Naive thymus-derived CD8-positive, alpha-beta T cell (primary cell): Measurements from ENCODE around the gene PRKCH. TPM values are rescaled to one million over a fixed set of nuclear protein-coding genes. Genes with fewer than 3 reads are reported as not detected.
A peak's percentile ranks its signal among the peaks of the same experiment; 100 is the strongest.

ENCODE experiments used
- ATAC-seq, 2 donors: fragments of 150-1000 bp; cut with Tn5 transposase in 1 of 2; sonication (Bioruptor Pico), chemical (Tn5 transposase) in 1 of 2; 1 replicate in 1 of 2; 2 replicates in 1 of 2; pipeline ENCODE4 v1.10.0; 2021; ENCODE audit warnings: mild to moderate bottlenecking in 2 of 2, moderate library complexity in 2 of 2
- POLR2A ChIA-PET: fragments of 350-600 bp; sonication (Branson Sonifier 250); formaldehyde crosslinking; loops from one replicate; lab custom pipeline; 2021; ENCODE audit warnings: antibody characterized with exemption; lab: Charles Lee
- DNase-seq, 10 donors: peaks; one replicate each; pipeline versions ENCODE4 v3.0.0 to v3.0.0-alpha.2; 2020 to 2022
- H3K27ac Mint-ChIP-seq, 10 donors: one replicate each; pipeline ENCODE4 v1.8.0; 2020 to 2022; ENCODE audit warnings: mild to moderate bottlenecking in 10 of 10, mixed read lengths in 10 of 10, moderate library complexity in 4 of 10, inconsistent platforms in 1 of 10
- H3K27me3 Mint-ChIP-seq, 5 donors: one replicate each; pipeline ENCODE4 v1.8.0; 2021 to 2022; ENCODE audit warnings: mixed read lengths in 5 of 5
- H3K36me3 Mint-ChIP-seq, 3 donors: one replicate each; pipeline ENCODE4 v1.8.0; 2020 to 2022; ENCODE audit warnings: mixed read lengths in 3 of 3, mild to moderate bottlenecking in 2 of 3, inconsistent platforms in 1 of 3
- H3K4me1 Mint-ChIP-seq, 4 donors: one replicate each; pipeline ENCODE4 v1.8.0; 2021 to 2022; ENCODE audit warnings: mixed read lengths in 4 of 4
- H3K4me3 Mint-ChIP-seq, 10 donors: one replicate each; pipeline ENCODE4 v1.8.0; 2020 to 2022; ENCODE audit warnings: mild to moderate bottlenecking in 10 of 10, mixed read lengths in 10 of 10, moderate library complexity in 6 of 10, inconsistent platforms in 1 of 10
- H3K9me3 Mint-ChIP-seq, 9 donors: one replicate each; pipeline ENCODE4 v1.8.0; 2020 to 2022; ENCODE audit warnings: mixed read lengths in 9 of 9, mild to moderate bottlenecking in 3 of 9, inconsistent platforms in 1 of 9, moderate library complexity in 1 of 9
- polyA plus RNA-seq, 3 donors: library from polyadenylated mRNA; unstranded; fragments of 300-500 nt; fragmentation: Illumina TruSeq; gene quantifications; one replicate each; pipeline ENCODE4 v1.2.3, GENCODE V29; 2021
- total RNA-seq, 8 experiments: library from RNA in 2 of 8; stranded (reverse) in 2 of 8; gene quantifications; one replicate each; pipeline ENCODE4 v1.2.3 and lab custom pipeline; 2021 to 2026

Gene PRKCH
- total and polyA plus RNA-seq, 5 experiments from 2014 or later: 184 to 306 (median 264) TPM

DNA sequence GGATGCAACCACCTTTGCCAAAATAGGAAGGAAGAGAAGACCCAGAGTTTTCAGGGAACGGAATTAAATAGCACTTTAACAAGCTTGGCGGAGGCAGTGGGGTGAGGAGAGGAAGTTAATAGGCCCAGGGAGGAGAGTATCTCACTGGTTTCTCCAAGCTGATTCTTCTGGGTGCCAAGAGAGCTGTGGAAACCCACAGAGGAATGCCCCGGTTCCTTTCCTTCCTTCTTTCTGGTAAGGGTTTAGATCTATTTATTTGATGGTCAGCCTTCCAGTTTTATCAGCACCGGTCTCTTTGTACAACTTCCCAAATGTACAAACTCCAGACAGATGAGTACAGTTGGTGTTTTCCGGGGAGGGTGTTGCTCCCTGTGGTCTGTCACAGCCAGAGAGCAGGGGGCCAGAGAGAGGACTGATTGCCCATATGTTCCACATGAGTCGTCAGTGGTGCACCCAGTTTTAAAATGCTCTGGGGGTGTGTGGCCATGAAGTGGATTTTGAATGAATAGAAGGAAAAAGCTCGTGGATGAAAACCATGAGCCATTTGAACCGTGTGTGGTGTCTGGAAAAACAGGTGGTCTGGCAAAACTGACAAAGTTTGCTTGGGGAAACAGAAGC, 26.6 kb downstream of the PRKCH start:
- H3K9me3 Mint-ChIP-seq: peaks cover 0 to 4% (median 0%) of the 10 kb centered on the region in 9 donors
- H3K36me3 Mint-ChIP-seq: peaks cover 0 to 13% (median 0%) of the 10 kb centered on the region in 3 donors
- ATAC-seq: peak; percentile 10 to 17
- peak overlapping the region in 9 of 10 donors; percentile 94 to 100 (median 99) for H3K27ac Mint-ChIP-seq
- POLR2A ChIA-PET: interaction anchor here (0.5 to 11.1 kb wide), 11 partner anchors 9 to 176 kb away, joined by 3 to 135 read pairs (median 4); partner anchors contain the start of genes PRKCH and TMEM30B
- no peak for DNase-seq
- peaks cover 58 to 100% (median 96%) of the 10 kb centered on the region in 4 donors for H3K4me1 Mint-ChIP-seq
- H3K27me3 Mint-ChIP-seq: no peaks in the 10 kb centered on the region
- H3K4me3 Mint-ChIP-seq: peak overlapping the region; percentile 76 to 92 (median 87)

DNA sequence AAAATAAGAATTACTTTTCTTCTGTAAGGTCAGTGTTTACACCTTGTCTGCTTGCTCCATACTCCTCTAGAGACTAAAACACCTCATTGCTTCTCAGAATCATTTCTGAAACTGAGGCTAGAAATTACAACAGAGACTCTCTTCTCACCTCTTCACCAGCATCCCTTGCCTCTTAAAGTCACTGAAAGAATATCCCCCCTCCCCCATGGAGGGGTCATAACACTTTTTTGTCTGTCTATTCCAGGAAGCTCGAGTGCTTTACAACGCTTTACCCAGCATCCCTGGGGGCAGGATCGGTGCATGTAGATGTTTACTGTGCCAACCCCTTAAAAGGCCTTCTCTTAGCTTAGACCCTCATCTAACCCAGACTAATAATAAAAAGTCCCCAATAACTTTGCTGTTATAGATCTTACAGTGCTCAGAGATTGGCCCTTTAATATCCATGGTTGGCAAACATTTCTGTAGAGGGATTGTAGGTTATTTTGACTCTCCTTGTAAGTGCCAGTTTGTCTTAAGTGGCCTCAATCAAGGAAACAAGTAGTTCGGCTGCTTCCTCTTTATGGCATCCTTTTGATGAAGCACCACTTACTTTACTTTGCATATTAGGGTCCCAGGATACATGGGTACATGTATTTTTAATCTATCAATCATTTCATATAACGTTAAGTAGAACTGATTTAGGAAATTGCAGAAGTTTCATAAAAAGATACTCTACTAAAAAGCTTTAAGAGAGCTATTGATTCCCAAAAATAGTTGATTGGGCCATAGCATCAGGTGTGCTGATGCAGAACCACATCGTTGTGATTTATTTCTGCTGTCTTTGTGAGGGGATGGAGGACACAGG, 29.3 kb downstream of the PRKCH start:
- peaks cover 51 to 98% (median 96%) of the 10 kb centered on the region in 4 donors for H3K4me1 Mint-ChIP-seq
- peak in 1 of 10 donors; percentile 47 for DNase-seq
- H3K36me3 Mint-ChIP-seq: peaks cover 0 to 16% (median 0%) of the 10 kb centered on the region in 3 donors
- H3K27me3 Mint-ChIP-seq: no peaks in the 10 kb centered on the region
- H3K27ac Mint-ChIP-seq: peak overlapping the region in 9 of 10 donors; percentile 94 to 100 (median 99)
- H3K9me3 Mint-ChIP-seq: peaks cover 0 to 4% (median 0%) of the 10 kb centered on the region in 9 donors
- POLR2A ChIA-PET: interaction anchor here (0.8 to 11.1 kb wide), 7 partner anchors 15 to 131 kb away, joined by 3 to 135 read pairs (median 3); partner anchors contain the start of gene PRKCH
- H3K4me3 Mint-ChIP-seq: peak overlapping the region; percentile 56 to 92 (median 83)
- ATAC-seq: peak; percentile 26 to 69

- peaks cover 0 to 4% (median 0%) of the 10 kb centered on the region in 9 donors for H3K9me3 Mint-ChIP-seq
- peaks cover 0 to 21% (median 4%) of the 10 kb centered on the region in 3 donors for H3K36me3 Mint-ChIP-seq
- no peak for DNase-seq
- H3K4me3 Mint-ChIP-seq: peak overlapping the region; percentile 56 to 92 (median 83)
- H3K27ac Mint-ChIP-seq: peak overlapping the region in 9 of 10 donors; percentile 94 to 100 (median 99)
- H3K27me3 Mint-ChIP-seq: no peaks in the 10 kb centered on the region
- no peak for ATAC-seq
- H3K4me1 Mint-ChIP-seq: peaks cover 56 to 99% (median 96%) of the 10 kb centered on the region in 4 donors
- POLR2A ChIA-PET: interaction anchor here (1.4 to 11.1 kb wide), 3 partner anchors 15 to 29 kb away, joined by 5 to 135 read pairs (median 12); partner anchors contain the start of gene PRKCH
Observed at GRCh38 chr14:61351477-61351876, 30.1 kb downstream of the PRKCH start.

GRCh38 chr14:61355892-61356325, 34.5 kb downstream of the PRKCH start:
- H3K27me3 Mint-ChIP-seq: no peaks in the 10 kb centered on the region
- peaks cover 0 to 54% (median 10%) of the 10 kb centered on the region in 3 donors for H3K36me3 Mint-ChIP-seq
- ATAC-seq (peak; percentile 46 to 66), DNase-seq (peak in 1 of 10 donors; percentile 49)
- peaks cover 58 to 97% (median 95%) of the 10 kb centered on the region in 4 donors for H3K4me1 Mint-ChIP-seq
- POLR2A ChIA-PET: interaction anchor here (0.8 kb wide), 1 partner anchor 25 kb away, joined by 3 read pairs; no protein-coding TSS in a partner anchor
- peak overlapping the region in 9 of 10 donors; percentile 85 to 95 (median 88) for H3K27ac Mint-ChIP-seq
- H3K4me3 Mint-ChIP-seq: peak overlapping the region; percentile 42 to 77 (median 70)
- no peaks in the 10 kb centered on the region for H3K9me3 Mint-ChIP-seq

DNA sequence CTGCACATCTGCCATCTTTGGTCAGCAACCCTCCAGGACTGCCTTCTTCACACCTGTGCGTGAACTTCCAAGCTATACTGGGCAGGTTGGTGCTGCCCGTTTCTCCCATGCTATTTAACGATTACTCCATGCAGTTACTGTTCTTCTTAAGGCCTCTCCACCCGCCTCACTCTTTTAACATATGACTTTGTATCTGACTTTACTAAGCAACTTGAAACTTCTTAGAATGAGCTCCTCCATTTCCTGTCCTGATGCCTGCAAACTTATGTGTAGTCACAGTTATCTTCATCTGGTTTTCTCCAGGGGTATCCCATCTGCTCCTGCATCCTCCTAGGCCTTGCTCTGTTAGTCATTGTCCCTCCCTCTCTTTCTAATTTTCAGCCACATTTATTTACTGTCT, 35.7 kb downstream of the PRKCH start:
- Mint-ChIP-seq H3K9me3 (no peaks in the 10 kb centered on the region), H3K27ac (peak overlapping the region in 9 of 10 donors; percentile 58 to 95 (median 86)), H3K36me3 (peaks cover 0 to 56% (median 11%) of the 10 kb centered on the region in 3 donors)

DNA sequence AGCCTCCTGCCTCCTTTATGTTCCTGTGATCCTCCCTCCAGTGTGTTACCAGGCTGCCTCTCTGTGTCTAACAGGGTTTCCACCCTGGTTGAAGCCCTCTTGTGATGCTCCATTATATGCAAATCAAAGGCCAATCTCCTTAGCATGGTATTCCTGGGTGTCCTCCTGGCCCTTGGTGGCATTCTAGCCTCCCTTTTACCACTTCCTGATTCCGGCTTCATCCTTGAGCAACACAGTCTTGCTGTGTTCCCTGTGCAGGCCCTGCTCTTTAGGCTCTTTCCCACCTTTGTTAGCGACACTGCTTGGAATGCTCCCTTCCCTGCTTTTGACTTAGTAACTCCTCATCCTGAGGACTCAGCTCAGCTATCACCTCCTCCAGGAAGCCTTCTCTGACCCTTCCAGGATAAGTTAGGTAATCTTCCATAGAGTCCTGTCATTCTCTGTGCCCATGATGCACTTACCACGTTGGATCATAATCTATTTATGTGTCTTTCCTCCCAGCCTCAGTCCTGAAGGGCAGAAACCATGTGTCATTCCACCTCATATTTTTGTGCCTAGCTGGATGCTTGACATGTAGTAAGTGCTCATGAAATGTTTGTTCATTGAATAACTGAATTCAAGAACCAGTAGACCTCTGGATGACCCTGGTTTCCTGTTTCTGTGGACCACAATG, 37.3 kb downstream of the PRKCH start:
- peak overlapping the region in 9 of 10 donors; percentile 74 to 95 (median 87) for H3K27ac Mint-ChIP-seq
- POLR2A ChIA-PET: interaction anchor here (0.9 to 1.3 kb wide), 2 partner anchors 36 to 93 kb away, joined by 3 to 4 read pairs; no protein-coding TSS in a partner anchor
- H3K4me3 Mint-ChIP-seq: peak overlapping the region; percentile 19 to 77 (median 63)
- DNase-seq (no peak), ATAC-seq (no peak)
- peaks cover 49 to 79% (median 74%) of the 10 kb centered on the region in 4 donors for H3K4me1 Mint-ChIP-seq
- H3K36me3 Mint-ChIP-seq: peaks cover 0 to 49% (median 11%) of the 10 kb centered on the region in 3 donors
- no peaks in the 10 kb centered on the region for H3K27me3 Mint-ChIP-seq
- no peaks in the 10 kb centered on the region for H3K9me3 Mint-ChIP-seq

More for the DNA sequence above, 35.7 kb downstream of the PRKCH start:
- H3K27me3 Mint-ChIP-seq: no peaks in the 10 kb centered on the region
- peak overlapping the region; percentile 1 to 77 (median 63) for H3K4me3 Mint-ChIP-seq
- POLR2A ChIA-PET: interaction anchor here (0.6 to 1.7 kb wide), 4 partner anchors 9 to 18 kb away, joined by 3 to 7 read pairs (median 4); no protein-coding TSS in a partner anchor
- peak; percentile 20 to 34 for ATAC-seq
- peaks cover 54 to 93% (median 89%) of the 10 kb centered on the region in 4 donors for H3K4me1 Mint-ChIP-seq
- DNase-seq: no peak

- Mint-ChIP-seq H3K4me1 (peaks cover 37 to 57% (median 53%) of the 10 kb centered on the region in 4 donors), H3K9me3 (no peaks in the 10 kb centered on the region), H3K27ac (peak overlapping the region in 9 of 10 donors; percentile 63 to 95 (median 84)), H3K27me3 (no peaks in the 10 kb centered on the region), H3K4me3 (peak overlapping the region; percentile 0 to 75 (median 68)), H3K36me3 (peaks cover 0 to 40% (median 9%) of the 10 kb centered on the region in 3 donors)
- DNase-seq: no peak
- POLR2A ChIA-PET: interaction anchor here (0.8 to 1.3 kb wide), 8 partner anchors 9 to 43 kb away, joined by 3 to 6 read pairs (median 4); no protein-coding TSS in a partner anchor
- peak; percentile 37 to 49 for ATAC-seq
Observed at GRCh38 chr14:61360796-61361525, 39.6 kb downstream of the PRKCH start.

DNA sequence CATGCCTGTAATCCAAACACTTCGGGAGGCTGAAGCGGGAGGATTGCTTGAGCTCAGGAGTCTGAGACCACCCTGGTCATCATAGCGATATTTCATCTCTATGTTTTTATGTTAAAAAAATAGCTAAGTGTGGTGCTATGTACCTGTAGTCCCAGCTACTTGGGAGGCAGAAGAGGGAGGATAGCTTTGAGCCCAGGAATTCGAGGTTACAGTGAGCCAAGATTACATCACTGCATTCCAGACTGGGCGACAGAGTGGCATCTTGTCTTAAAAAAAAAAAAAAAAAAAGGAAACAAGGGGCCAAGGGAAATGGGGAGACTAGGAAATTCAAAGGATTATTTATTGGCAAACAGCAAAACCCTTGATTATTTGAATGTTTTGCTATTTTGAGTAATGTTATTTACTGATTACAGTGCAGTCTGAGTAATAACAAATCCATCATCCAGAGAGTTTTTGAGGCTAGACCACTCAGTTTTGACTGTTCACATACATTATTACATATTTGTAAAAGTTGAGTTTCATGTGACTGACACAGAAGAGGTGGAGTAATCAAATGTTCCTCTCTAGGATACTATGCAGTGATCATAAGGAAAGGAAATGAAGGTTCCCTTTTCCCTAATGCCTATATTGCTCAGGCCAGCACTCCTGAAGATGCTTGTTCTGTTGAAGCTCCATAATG, 40.8 kb downstream of the PRKCH start:
- peak overlapping the region in 2 of 10 donors; percentile 2 to 30 for H3K4me3 Mint-ChIP-seq
- DNase-seq (no peak), ATAC-seq (no peak)
- no peaks in the 10 kb centered on the region for H3K27me3 Mint-ChIP-seq
- POLR2A ChIA-PET: interaction anchor here (0.6 to 1.7 kb wide), 4 partner anchors 17 to 86 kb away, joined by 3 to 5 read pairs (median 4); no protein-coding TSS in a partner anchor
- peaks cover 0 to 33% (median 8%) of the 10 kb centered on the region in 3 donors for H3K36me3 Mint-ChIP-seq
- no peaks in the 10 kb centered on the region for H3K9me3 Mint-ChIP-seq
- peaks cover 35 to 44% (median 41%) of the 10 kb centered on the region in 4 donors for H3K4me1 Mint-ChIP-seq
- peak overlapping the region in 2 of 10 donors; percentile 22 to 35 for H3K27ac Mint-ChIP-seq

DNA sequence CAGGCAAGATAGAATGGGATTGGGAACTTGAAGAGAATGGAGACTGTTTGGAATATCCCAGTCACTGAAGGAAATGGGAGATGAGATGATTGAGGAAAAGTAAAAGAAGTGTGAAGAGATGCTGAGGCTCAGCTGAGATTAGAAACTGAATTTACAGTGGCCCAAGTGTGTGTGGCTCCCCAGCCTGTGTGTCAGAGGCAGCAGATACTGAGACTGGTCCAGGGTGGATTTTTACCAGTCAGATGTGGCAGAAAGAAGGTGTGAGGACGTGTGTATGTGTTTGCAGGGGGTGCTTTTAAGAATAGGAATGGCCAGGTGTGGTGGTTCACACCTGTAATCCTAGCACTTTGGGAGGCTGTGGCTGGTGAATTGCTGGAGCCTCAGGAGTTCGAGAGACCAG, 42.9 kb downstream of the PRKCH start:
- POLR2A ChIA-PET: interaction anchor here (0.8 kb wide), 1 partner anchor 15 kb away, joined by 3 read pairs; no protein-coding TSS in a partner anchor

DNA sequence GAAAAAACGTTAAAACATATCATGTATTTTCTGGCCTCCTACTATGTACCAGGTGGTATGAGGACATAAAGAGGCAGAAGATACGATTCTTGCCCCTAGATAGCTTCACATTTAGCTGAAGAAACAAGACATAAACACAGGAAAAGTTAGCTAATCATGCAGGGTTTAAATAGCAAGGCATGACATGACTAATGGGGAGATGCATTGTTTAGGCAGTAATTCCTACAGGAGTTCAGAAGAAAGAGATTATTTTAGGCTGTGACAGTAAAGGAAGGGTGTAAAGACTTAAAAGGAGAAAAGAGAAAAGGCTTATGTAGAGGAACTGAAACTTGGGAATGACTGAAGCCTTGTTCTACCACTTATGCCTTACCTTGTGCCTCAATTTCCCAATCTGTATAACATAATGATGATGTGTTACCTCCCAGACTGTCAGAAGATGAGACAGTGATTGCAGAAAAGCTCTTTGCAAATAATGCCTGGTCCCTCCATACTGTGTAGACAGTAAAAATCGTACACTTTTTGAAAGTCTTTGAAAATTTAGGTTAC, 44.4 kb downstream of the PRKCH start:
- Mint-ChIP-seq H3K27ac (no peak overlapping the region), H3K36me3 (peaks cover 0 to 19% (median 4%) of the 10 kb centered on the region in 3 donors), H3K4me3 (no peak overlapping the region), H3K27me3 (no peaks in the 10 kb centered on the region), H3K4me1 (peaks cover 16 to 30% (median 17%) of the 10 kb centered on the region in 4 donors), H3K9me3 (no peaks in the 10 kb centered on the region)
- ATAC-seq (no peak), DNase-seq (no peak)
- POLR2A ChIA-PET: interaction anchor here (1.1 to 2.0 kb wide), 2 partner anchors 9 to 12 kb away, joined by 3 to 7 read pairs; no protein-coding TSS in a partner anchor

More for the DNA sequence above, 42.9 kb downstream of the PRKCH start:
- Mint-ChIP-seq H3K4me1 (peaks cover 19 to 30% (median 23%) of the 10 kb centered on the region in 4 donors), H3K27ac (no peak overlapping the region), H3K9me3 (no peaks in the 10 kb centered on the region), H3K36me3 (peaks cover 0 to 29% (median 8%) of the 10 kb centered on the region in 3 donors), H3K4me3 (no peak overlapping the region), H3K27me3 (no peaks in the 10 kb centered on the region)
- no peak for DNase-seq
- ATAC-seq: no peak
